Left lobe of liver (tissue), 2 donors: Measurements from ENCODE around the gene ERLIN1. TPM values are rescaled to one million over a fixed set of nuclear protein-coding genes. Genes with fewer than 3 reads are reported as not detected.

Experiments
- ATAC-seq: fragments of 200-7000 bp; cut with Tn5 transposase; one replicate; pipeline ENCODE4 v1.9.1; 2020; ENCODE audit warnings: mild to moderate bottlenecking, moderate library complexity
- DNase-seq: peaks from one replicate; pipeline ENCODE4 v3.0.0-alpha.2; 2020; ENCODE audit warnings: low spot score
- total RNA-seq: library from RNA; stranded (reverse); gene quantifications from one replicate; pipeline ENCODE4 v1.2.1, GENCODE V29; 2021
- donor health status: DM: no; HTN: no; CAD: no; lungs with moderate emphysema.
- donor health status: DM: no; HTN: yes; CAD: no.

ERLIN1 gene
- total RNA-seq, 1 donor from 2014 or later, result 43.6 TPM

- no peak for DNase-seq
- no peak for ATAC-seq
Measured at GRCh38 chr10:100173035-100173434, 12.8 kb downstream of the ERLIN1 start.

- ATAC-seq (no peak), DNase-seq (no peak)
Measured at GRCh38 chr10:100172349-100172748, 13.5 kb downstream of the ERLIN1 start.

- DNase-seq, result no peak
- ATAC-seq, result no peak
Measured at GRCh38 chr10:100168313-100168643, 17.6 kb downstream of the ERLIN1 start.

GRCh38 chr10:100167553-100168312 lies 18.1 kb downstream of the ERLIN1 start:
- peak; percentile 24 for ATAC-seq

GRCh38 chr10:100163704-100164621 lies 21.9 kb downstream of the ERLIN1 start:
- ATAC-seq (peak; percentile 81), DNase-seq (no peak)

More at GRCh38 chr10:100167553-100168312, 18.1 kb downstream of the ERLIN1 start:
- DNase-seq, result no peak

GRCh38 chr10:100162696-100163095 lies 23.1 kb downstream of the ERLIN1 start:
- DNase-seq, result no peak
- no peak for ATAC-seq

GRCh38 chr10:100158044-100158805 lies 27.6 kb downstream of the ERLIN1 start:
- DNase-seq (no peak), ATAC-seq (no peak)

- DNase-seq, result no peak
- no peak for ATAC-seq
Measured at GRCh38 chr10:100157156-100157555, 28.7 kb downstream of the ERLIN1 start.

GRCh38 chr10:100155936-100156335 lies 29.9 kb downstream of the ERLIN1 start:
- no peak for DNase-seq
- no peak for ATAC-seq

GRCh38 chr10:100154666-100155065 lies 31.2 kb downstream of the ERLIN1 start:
- ATAC-seq, result no peak
- no peak for DNase-seq

GRCh38 chr10:100153239-100153825 lies 32.5 kb downstream of the ERLIN1 start:
- ATAC-seq (no peak), DNase-seq (no peak)

GRCh38 chr10:100151723-100152300 lies 34.0 kb downstream of the ERLIN1 start:
- ATAC-seq (no peak), DNase-seq (no peak)

- no peak for ATAC-seq
- no peak for DNase-seq
Measured at GRCh38 chr10:100148353-100149211, 37.2 kb downstream of the ERLIN1 start.

- DNase-seq, result no peak
- peak; percentile 61 for ATAC-seq
Measured at GRCh38 chr10:100146875-100147650, 38.8 kb downstream of the ERLIN1 start.

- ATAC-seq (no peak), DNase-seq (no peak)
Measured at GRCh38 chr10:100146398-100146797, 39.4 kb downstream of the ERLIN1 start.

- ATAC-seq, result no peak
- DNase-seq, result no peak
Measured at GRCh38 chr10:100143756-100144155, 42.1 kb downstream of the ERLIN1 start.

- peak; percentile 78 for ATAC-seq
- DNase-seq, result no peak
Measured at GRCh38 chr10:100141446-100142087, 44.3 kb downstream of the ERLIN1 start.

- ATAC-seq, result no peak
- no peak for DNase-seq
Measured at GRCh38 chr10:100140070-100140469, 45.8 kb downstream of the ERLIN1 start.
